Measurements from ENCODE around the gene SLC66A1.

DNA sequence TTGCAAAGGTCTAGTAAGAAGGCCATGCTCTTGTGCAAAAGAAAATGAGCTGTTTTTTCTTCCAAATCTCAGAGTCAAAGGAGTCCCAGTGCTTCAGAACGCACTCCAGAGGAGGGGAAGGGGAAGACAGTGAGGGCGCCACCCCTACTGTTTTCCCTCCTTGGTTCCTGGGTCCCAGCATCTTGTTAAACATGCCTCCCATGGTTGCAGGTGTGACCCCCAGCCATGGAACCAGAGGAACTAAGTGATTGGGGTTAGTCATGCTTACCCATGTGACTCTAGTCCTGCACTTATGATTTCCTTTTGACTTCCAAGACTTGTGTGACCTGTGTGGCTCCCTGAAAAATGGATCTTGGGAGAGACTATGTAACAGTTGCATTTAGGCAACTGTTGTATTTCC lies 17.5 kb upstream of the SLC66A1 start:
- no peak for TF ChIP-seq POLR2A (IDR thresholded peaks at IDR 0.05; ENCODE audit: low read length)
- no peak for TF ChIP-seq GATA1 (IDR thresholded peaks at IDR 0.05; ENCODE audit: low read depth, low read length)

Measured in erythroblast (primary cell).